ENCODE data around the gene GUCA2B. TPM values are rescaled to one million over a fixed set of nuclear protein-coding genes. Genes with fewer than 3 reads are reported as not detected.

GUCA2B gene
- total RNA-seq, 1 donor from 2014 or later = not detected

GRCh38 chr1:42183957-42184268 lies 30.7 kb downstream of the GUCA2B start:
- intact Hi-C loops (cut with micrococcal nuclease) = no loop called here

DNA sequence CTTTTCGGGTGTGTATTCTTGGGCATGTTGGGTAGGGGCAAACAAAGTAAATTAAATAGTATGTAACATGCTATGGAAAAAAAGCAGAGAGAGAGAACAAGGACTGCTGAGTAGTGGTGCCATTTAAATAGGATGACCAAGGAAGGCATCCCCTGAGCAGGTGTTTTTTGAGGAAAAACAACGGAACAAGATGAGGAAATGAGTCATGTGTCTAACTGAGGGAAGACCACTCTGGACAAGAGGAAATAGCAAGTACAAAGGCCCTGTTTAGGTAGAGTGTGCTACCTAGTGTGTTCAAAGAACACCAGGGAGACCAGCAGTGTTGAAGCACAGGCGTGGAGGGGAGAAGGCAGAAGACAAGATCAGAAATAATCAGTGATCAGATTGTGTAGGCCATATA lies 31.4 kb downstream of the GUCA2B start:
- intact Hi-C loops (cut with micrococcal nuclease) = no loop called here

DNA sequence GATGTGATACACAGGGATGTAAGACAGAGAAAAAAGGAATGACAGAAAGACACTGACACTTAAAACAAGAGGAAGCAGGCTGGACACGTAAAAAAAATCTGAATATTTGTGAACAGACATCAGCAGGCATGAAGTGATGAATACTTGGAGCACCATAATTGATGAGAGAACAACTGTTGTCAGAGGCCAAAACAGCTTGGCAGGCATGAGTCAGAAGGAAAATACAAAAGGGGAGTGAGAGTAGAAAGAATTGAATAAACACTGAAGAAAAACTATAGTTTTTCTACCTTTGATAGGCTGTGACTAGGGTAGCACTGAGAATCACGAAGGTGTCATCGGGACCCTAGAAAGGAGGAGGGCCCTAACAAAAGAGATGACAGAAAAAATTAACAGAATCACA lies 32.9 kb downstream of the GUCA2B start:
- intact Hi-C loops (cut with micrococcal nuclease) = no loop called here

DNA sequence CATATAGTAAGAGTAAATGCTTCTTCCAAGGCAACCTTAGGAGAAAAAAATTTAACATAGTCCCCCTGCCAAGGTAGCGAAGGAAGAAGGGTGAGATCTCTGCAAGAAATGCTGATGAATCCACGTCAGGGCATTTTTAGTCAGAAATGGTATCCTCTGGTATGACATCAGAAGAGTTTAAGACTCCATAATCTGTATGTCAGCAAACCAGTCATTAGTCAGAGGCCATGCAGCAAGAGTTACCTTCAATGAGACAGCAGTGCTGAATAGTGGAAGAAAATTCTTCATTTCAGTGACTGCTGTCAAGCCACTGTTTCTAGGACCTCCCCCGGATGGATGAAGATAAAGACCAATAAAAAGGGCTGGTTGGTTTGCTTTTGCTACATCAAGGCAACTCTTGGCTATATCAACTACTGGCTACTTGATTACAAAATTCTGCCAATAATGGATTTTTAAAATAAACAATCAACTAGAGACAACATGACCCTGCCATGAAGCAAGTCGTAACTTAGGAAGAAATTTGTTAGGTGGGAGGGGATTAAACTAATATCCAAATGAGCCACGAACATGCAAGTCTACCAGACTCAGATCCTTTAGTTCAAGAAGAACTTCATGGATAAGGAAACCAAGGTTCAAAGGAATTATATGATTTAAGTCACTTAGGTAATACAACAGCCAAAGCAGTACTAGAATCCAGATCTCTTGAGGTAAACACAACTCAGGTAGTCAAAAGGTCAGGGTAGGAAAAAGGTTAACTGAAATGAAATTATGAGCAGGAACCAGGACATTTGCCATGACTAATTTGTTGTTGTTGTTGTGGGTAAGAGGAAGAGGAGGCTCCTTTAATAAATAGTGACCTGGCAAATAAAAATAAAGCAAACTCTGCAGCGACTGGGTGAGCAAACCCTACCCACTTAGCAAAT lies 37.0 kb downstream of the GUCA2B start:
- intact Hi-C loops (cut with micrococcal nuclease) = no loop called here

- intact Hi-C loops (cut with micrococcal nuclease) = no loop called here
Observed at GRCh38 chr1:42191319-42191718, 38.1 kb downstream of the GUCA2B start.

DNA sequence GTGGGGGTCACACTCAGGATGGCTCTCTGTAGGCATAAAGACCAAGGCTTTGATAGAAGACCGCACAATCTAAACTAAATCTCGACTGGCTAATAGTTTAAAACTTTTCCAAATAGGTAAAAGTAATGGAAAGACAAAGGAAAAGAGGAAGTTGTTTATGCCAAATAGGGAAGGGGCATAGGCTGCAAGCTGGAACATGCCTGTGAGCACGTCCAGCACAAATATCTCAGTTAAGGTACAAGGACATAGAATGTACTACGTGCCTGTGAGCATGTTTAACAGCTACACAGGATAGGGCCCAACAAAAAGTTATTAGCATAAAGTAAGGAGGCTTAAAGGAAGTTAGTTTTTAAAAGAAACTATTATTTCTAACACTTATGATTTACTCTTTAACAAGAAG lies 38.9 kb downstream of the GUCA2B start:
- intact Hi-C loops (cut with micrococcal nuclease) = no loop called here

DNA sequence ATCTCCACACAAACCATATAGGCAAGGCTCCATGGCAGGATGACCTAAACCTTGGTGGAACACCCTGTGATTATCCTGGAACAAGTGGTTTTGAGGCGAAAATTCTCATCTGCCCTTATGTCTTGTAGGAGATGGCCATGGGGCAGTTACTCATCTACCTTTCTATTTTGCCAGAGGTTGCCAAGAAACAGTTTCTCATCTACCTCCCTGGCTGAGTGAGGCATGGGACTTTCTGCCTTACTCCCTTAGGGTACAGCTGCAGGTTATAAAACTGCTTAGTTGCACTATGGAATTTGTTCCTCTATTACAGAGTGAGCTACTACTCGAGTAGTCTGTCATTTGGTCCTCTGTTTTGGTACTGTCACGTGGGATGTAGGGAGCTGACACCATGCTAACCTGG lies 42.6 kb downstream of the GUCA2B start:
- intact Hi-C loops (cut with micrococcal nuclease) = no loop called here

GRCh38 chr1:42198251-42198650 lies 45.0 kb downstream of the GUCA2B start:
- intact Hi-C loops (cut with micrococcal nuclease) = no loop called here

DNA sequence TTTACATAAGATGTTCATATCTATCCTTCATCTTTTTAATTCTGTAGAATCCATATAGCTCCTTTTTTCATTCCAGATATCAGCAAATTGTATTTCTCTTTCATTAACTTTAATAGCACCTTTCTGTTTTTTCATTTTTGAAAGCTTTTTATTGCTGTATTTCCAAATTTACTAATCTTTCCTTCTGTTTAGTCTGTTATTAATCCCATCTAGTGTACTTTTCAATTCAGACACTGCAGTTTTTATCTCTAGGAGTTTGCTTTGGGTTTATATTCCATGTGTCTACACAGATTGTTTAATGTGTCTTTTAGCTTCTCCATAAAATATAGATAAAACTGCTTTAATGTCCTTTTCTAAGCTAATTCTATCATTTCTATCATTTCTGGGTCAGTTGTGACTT lies 48.8 kb downstream of the GUCA2B start:
- intact Hi-C loops (cut with micrococcal nuclease) = no loop called here

Other genes with a start within 250 kb of the GUCA2B start
- gene HIVEP3, start 234.5 kb upstream of the GUCA2B start, total RNA-seq = 38.5 and 38.9 TPM in 2 replicates
- not detected in 2 replicates for gene GUCA2A, start 11.3 kb downstream of the GUCA2B start, total RNA-seq
- gene FOXJ3, start 181.8 kb downstream of the GUCA2B start, total RNA-seq = 56.0 and 56.2 TPM in 2 replicates
- gene RIMKLA, start 227.4 kb downstream of the GUCA2B start, total RNA-seq = 2.2 and 2.5 TPM in 2 replicates